Esophagus squamous epithelium (tissue), 4 donors: ENCODE results near the gene PTK6.

Experiments used
- POLR2A ChIP-seq, 4 donors: fragments of 450-650 bp; IDR thresholded peaks; one replicate each; pipeline ENCODE4 v1.6.1; 2017; ENCODE audit warnings: antibody characterized with exemption in 4 of 4, mild to moderate bottlenecking in 4 of 4, moderate library complexity in 3 of 4
- TF ChIP-seq, protein P1 (sequence below), 6 experiments: fragments of 450-650 bp in 4 of 6; fragments of 200-600 bp in 2 of 6; sonication (generic) in 2 of 6; IDR thresholded peaks; one replicate each; pipeline ENCODE4 v1.5.1; 2016 to 2019; ENCODE audit warnings: antibody characterized with exemption in 6 of 6, mild to moderate bottlenecking in 4 of 6, moderate library complexity in 4 of 6

DNA sequence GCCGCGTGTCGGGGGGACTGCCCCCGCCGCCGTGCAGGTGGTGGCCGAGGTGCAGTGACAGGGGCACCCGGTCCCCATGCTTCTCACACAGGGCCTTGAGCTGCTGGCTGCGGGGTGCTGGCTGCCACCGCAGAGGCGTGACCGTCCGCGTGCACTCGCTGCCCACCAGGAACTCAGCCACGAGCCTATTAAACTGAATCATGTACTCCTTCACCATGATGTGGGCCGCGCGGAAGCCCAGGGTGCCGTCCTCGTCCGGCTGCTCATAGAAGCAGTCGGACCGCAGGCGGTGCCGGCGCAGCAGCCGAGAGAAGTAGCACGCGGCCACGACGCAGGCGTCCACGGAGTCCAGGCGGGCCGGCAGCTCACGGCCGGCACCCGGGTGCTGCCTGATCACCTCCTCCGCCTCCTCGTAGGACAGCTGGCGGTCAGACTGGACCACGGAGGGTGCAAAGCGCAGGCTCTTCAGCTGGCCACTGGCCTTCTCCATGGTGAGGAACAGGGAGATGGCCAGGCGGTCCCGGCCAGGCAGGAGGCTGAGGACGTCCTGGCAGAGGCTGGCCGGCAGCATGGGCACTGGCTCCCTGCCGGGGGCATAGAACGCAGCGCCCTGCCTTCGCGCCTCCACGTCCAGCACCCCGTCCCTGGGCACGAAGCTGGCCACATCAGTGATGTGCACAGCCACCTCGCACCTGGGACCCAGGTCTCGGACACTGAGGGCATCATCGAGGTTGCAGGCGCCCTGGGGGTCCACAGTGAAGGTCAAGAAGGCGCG, 27.0 kb upstream of the PTK6 start:
- TF ChIP-seq, protein P1, sequence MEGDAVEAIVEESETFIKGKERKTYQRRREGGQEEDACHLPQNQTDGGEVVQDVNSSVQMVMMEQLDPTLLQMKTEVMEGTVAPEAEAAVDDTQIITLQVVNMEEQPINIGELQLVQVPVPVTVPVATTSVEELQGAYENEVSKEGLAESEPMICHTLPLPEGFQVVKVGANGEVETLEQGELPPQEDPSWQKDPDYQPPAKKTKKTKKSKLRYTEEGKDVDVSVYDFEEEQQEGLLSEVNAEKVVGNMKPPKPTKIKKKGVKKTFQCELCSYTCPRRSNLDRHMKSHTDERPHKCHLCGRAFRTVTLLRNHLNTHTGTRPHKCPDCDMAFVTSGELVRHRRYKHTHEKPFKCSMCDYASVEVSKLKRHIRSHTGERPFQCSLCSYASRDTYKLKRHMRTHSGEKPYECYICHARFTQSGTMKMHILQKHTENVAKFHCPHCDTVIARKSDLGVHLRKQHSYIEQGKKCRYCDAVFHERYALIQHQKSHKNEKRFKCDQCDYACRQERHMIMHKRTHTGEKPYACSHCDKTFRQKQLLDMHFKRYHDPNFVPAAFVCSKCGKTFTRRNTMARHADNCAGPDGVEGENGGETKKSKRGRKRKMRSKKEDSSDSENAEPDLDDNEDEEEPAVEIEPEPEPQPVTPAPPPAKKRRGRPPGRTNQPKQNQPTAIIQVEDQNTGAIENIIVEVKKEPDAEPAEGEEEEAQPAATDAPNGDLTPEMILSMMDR (IDR thresholded peaks at IDR 0.05): no peak
- no peak for TF ChIP-seq POLR2A (IDR thresholded peaks at IDR 0.05)
